GM12873 (cell line): ENCODE data around the gene ACVR1C.
A peak's percentile ranks its signal among the peaks of the same experiment; 100 is the strongest.

Source experiments
- TF ChIP-seq, protein P1 (sequence below): IDR thresholded peaks from 2 replicates; pipeline ENCODE4 v1.5.1; 2012; ENCODE audit warnings: low read depth, mild to moderate bottlenecking, moderate library complexity, low read length, control low read depth; ENCODE audit not compliant: insufficient read depth; ENCODE audit errors: missing control alignments

Gene ACVR1C

GRCh38 chr2:157606534-157606933 is 22.1 kb downstream of the ACVR1C start:
- TF ChIP-seq, protein P1, sequence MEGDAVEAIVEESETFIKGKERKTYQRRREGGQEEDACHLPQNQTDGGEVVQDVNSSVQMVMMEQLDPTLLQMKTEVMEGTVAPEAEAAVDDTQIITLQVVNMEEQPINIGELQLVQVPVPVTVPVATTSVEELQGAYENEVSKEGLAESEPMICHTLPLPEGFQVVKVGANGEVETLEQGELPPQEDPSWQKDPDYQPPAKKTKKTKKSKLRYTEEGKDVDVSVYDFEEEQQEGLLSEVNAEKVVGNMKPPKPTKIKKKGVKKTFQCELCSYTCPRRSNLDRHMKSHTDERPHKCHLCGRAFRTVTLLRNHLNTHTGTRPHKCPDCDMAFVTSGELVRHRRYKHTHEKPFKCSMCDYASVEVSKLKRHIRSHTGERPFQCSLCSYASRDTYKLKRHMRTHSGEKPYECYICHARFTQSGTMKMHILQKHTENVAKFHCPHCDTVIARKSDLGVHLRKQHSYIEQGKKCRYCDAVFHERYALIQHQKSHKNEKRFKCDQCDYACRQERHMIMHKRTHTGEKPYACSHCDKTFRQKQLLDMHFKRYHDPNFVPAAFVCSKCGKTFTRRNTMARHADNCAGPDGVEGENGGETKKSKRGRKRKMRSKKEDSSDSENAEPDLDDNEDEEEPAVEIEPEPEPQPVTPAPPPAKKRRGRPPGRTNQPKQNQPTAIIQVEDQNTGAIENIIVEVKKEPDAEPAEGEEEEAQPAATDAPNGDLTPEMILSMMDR = no peak

- TF ChIP-seq, protein P1 = no peak
Observed at GRCh38 chr2:157603198-157603597, 25.5 kb downstream of the ACVR1C start.

DNA sequence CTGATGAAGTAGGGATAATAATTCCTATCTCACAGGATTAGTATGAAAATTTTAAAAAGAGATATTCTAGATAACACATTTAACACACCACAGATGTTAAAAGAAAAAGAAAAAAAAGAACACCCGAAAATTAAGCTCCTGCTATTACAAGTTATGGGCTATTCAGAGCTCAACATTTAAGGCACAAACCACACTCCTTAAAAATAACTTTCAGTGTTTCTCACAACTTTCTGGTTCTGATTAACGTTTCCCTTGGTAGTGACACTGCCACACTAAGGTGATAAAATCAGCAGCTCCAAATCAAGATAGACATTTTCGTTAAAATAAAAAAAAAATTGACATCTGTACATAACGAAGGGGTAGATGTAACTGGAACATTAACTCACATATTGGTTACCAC is 26.9 kb downstream of the ACVR1C start:
- TF ChIP-seq, protein P1 = no peak

GRCh38 chr2:157596992-157597681 is 31.5 kb downstream of the ACVR1C start:
- TF ChIP-seq, protein P1 = peak; percentile 53

DNA sequence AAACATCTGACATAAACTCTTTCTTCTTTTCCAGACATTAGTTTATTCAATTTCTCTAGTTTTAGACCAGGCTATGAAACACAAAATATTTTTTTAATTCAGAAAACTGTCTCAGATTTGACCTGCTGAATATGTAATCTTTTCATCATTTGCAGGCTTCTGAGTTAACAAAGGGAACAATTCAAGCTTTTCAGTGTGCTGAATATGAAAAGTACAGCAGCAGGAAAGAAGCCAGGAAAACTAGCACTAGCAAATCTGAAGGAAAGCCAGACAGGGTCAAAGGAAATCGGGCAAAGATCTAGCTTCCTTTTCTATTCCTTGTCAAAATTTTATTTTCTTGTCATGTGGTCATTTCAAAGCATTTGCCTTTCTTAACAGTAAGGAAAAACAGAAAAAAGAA is 35.3 kb downstream of the ACVR1C start:
- TF ChIP-seq, protein P1 = no peak

- TF ChIP-seq, protein P1 = no peak
Observed at GRCh38 chr2:157592948-157593347, 35.7 kb downstream of the ACVR1C start.

DNA sequence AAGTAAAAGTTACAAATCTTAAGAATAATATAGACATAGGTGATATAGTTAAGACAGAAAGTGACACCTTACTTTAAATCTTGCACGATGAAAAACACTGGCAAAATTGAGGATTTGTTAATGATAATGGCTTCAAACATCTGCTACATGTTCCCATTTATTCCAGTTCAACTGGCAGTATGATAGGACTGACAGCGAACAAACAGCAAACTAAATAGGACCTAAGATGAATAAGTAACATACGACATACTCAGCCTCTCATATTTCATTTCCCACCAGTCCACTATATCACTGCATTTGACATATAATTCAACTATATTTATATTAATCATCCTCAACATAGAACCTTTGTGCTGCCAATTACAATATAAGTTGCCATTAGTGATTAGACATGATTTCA is 36.3 kb downstream of the ACVR1C start:
- TF ChIP-seq, protein P1 = no peak

DNA sequence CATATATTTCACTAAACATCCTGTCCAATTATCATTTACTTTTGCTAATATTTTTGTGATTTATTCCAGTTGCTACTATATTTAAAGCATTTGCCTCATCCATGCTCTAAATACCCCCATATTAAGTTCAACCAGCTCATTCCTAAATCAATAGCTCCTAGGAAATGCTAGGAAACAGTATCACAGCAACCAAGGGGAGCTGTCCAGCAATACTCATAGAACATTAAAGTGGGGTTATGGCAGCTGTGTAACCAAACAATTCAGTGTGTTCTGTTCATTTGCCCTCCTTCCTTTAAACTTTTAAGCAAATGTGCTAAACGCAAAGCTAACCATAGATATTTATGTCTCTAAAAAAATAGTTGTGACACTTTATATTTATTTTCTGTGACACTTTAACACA is 41.1 kb downstream of the ACVR1C start:
- TF ChIP-seq, protein P1 = no peak
